NCI-H774 (cell line): ENCODE results near the gene GNPTG.

Experiments used
- DNase-seq: peaks from one replicate; lab custom pipeline; 2025; lab: John Stamatoyannopoulos, UW

Gene GNPTG

DNA sequence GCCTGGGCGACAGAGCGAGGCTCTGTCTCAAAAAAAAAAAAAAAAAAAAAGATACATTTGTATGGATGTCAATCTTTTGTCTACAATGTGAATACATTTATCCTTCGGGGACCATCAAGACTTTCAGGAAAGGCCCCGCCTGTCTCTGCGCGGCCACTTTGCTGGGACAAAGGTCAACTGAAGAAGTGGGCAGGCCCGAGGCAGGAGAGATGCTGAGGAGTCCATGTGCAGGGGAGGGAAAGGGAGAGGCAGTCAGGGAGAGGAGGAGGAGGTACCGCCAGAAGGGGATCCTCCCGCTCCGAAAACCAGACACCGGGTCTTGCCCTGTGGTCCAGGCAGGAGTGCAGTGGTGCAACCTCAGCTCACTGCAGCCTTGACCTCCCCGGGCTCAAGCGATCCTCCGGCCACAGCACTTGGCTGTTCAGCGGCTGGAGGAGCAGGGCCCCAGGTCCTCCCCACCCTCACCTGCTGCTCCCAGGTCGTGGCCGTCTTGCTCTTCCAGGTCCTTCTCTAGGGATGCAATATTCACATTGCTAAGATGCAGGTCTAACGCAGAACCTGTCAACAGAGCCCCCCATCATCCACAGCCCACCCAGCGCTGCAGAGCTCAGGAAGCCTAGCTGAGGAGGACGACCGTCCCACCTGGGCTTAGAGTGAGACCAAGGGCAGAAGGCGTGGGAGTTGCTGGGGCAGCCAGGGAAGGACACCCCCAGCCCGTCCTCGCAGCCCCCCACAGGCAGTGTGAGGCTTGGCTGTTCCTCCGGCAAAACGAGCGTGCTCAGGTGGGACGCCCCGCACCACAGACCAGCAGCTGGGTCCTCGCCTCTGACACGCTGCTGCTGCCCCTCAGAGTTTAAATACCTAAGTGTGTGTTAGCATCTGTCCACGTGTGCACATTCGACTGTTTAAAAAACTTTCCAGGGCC lies 19.6 kb downstream of the GNPTG start:
- no peak for DNase-seq

DNA sequence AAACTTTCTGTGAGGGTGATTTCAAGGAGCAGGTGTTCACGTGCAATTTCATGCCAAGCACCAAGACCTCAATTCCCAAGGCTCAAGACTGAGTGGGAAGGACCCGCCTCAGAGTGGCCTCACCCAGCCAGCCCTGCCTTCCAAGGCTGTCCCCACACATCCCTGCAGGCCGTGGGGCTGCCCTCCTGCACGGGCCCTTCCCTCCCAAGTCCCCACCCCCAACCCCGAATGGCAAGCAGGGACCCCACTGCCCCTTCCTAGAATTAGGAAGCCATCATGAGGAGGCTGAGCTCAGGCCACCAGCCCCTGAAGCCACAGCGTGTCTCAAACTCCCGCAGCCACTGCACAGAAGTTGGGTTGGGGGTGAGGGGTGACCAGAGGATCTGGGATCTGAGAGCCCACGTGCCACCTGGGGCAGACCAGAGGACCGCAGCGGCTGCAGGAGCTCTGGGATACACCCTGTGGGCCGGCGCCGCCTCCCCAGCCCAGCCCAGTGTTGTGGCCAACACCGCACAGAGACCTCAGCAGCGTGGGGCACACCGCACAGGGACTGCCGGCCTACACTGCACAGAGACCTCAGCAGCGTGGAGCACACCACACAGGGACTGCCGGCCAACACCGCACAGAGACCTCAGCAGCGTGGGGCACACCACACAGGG lies 20.7 kb downstream of the GNPTG start:
- no peak for DNase-seq

DNA sequence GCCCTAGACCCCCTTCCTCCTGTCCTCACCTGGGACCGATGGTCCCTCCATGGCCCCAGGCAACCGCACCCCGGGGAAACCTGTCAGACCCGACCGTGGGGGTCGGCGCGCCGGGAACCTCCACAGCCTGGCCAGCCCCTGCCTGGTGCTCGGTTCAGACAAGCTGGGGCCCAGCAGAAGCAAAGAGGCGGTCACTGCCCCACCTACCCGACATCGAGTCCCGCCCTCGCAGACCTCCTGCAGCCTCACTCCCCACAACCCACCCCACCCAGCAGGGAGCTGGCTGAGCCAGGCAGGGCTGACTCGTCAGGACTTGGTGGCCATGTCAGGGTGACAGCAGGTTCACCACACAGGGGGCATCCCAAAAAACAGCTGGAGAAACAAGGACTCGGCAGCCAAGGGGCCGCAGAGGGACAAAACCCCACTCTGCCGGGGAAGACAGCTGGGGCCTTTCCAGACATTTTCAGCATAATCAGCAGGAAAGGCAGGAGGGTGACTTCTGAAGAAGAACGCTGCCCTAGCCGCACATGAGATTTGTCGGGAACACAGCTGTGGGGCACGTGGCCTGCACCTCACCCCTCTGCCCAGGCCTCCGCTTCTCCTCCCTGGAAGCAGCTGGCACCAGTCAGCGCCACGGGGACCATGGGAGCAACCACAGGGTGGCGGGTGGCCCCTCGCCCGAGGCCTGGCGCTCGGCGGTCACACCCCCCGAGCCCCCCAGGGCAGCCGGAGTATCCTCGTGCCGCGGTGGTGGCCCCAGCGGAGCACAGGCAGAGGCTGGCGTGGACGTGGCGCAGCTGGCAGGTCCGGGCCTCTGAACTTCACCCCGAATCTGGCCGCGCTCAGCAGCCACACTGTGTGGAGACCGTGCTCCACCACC lies 22.9 kb downstream of the GNPTG start:
- DNase-seq = no peak

DNA sequence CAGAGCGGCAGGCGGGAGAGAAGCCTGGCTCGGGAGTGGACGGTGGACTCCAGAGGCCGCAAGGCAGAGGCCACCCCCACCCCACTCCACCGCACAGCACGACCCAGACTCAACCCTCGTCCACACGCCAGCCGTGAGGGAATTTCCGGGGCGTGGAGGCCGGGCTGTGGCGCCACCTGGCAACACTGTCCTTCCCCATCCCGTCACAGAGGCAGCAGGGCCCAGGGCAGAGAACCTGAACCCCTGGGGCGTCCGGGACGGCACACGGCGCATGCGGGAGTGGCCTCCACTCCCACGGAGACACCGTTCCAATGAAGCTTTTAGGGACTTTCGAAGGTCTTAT lies 23.5 kb downstream of the GNPTG start:
- no peak for DNase-seq

DNA sequence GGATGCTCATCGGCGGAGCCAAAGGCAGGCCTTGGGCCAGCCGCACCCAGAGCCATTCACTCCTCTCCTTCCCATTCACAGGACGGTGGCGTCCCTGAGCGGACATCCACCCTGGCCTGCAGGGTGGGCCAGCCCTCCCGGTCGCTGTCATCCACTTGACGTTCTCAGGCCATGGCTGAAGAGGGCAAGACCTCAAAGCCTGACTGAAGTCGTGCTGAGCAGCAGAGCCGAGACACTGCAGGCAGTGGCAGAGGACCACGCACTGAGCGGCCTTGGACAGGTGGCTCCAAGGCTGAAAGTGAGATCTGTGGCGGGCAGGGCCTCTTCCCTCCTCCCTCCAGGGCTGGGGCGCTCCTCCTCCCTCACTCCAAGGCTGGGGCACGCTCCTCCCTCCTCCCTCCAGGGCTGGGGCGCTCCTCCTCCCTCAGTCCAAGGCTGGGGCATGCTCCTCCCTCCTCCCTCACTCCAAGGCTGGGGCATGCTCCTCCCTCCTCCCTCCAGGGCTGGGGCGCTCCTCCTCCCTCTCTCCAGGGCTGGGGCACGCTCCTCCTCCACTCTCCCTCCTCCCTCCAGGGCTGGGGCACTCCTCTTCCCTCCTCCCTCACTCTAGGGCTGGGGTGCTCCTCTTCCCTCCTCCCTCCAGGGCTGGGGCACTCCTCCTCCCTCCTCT lies 24.1 kb downstream of the GNPTG start:
- DNase-seq = no peak

DNA sequence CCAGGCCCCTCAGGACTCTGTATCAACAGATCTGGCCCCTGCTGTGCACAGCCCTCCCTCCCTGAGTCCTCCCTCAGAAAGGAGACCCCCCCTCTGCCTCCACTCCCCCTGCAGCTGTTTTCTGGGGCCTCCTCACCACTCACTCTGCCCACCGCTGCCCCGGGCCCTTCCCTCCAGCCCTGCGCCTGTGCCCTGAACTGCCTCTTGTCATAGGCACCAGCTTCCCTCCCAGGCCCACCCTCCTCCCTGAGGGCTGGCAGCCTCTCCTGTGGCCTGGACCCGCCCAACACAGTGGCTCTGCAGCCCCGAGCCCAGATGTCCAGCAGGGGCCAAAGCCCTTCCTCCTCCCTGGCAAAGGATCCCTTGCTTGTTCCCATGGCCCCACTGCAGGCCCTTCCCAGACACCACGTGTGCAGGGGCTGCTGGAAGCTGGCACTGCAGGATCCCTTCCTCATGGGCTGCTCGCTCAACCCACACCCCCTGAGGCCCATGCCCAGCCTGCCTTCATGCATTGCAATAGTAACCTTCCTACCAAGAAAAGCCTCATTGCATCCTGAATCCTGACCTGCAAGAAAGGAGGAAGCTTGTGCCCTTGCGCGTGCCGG lies 25.8 kb downstream of the GNPTG start:
- no peak for DNase-seq

DNA sequence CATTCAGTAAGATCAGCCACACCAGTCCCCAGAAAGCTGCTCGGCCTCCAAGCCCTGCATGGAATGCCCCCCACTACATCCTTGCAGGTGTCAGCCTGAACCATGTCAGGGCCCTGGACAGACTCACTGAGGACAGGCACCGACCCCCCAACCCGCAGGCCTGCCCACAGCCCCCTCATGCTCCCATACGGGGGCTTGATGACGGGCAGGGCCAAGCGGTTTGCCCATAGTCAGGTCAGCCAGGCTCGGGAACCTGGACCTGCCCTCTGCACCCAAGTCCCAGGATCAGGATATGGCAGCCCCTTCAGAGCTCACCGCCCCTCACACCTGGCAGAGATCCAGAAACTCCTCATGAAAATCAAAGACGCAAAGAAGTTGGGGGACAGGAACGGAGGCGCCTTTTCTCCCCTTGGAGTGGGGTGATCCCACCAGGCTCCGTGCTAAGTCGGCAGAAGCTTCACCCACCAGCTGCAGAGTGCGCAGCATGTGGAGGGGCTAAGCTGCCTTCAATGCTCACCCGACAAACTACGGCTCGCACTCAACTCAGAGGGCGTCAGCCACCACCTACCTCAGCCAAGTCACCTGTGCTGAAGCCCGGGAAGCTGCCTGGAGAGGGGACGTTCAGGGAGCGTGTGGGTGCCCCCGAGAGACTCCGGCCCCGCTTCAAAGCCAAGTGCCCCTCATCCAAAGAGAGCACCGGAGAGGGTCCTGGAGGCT lies 26.5 kb downstream of the GNPTG start:
- DNase-seq = no peak

DNA sequence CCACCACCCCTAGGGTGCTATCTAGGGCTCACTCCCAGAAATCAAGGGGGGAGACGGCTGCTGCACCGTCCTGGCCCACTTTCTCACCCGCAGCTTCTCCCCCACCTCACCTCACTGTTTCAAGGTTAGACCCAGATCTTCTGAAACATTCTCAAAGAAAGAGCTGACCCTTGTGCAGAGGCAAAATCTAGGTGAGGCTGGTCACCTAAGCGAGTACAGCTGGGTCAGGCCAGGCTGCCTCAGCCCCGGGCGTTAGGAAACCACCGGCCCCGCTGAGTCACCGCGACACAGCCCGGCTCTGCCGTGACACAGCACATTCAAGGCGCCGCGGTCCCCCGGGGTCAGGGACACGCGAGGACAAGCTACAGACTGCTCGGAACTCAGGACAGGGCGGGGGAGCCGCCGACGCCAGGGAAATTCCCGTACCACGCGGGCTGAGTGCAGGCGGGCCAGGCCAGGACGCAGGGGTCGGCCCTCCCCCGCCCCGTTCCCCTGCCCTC lies 27.1 kb downstream of the GNPTG start:
- DNase-seq = no peak

DNA sequence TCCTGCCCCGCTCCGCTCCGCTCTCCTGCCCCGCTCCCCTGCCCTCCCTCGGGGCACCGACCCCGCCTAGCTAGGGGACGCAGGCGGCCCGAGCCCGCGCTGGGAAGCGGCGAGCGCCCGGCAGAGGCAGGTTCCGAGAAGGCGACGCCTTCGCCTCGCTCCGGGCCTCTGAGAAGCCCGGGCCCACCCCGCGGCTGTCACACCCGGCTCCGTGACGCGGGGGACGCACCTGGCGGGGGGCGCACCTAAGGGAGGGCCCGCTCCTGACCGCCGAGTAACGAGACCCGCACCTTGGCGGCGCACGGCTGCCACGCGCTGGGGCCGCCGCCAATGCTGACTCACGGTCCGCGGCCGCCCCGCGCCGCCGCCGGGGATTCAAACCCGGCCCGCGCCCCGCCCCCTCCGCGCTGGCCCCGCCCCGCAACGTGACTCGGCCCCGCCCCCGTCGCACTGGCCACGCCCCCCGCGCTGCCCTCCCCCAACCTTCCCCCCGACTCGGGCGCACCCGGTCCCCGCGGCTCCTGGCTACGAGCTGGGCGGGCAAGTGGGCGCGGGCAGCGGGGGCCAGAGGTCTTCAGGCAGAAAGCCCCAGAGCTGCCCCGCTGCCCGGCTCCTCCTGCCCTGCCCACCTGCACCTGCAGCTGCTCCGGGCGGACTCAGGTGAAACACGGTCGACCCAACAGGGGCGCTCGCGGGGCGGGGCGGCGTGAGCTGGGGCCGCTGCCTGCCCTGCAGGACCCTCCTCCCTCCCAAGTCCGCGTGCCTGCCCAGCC lies 27.8 kb downstream of the GNPTG start:
- peak; percentile 13 for DNase-seq

DNA sequence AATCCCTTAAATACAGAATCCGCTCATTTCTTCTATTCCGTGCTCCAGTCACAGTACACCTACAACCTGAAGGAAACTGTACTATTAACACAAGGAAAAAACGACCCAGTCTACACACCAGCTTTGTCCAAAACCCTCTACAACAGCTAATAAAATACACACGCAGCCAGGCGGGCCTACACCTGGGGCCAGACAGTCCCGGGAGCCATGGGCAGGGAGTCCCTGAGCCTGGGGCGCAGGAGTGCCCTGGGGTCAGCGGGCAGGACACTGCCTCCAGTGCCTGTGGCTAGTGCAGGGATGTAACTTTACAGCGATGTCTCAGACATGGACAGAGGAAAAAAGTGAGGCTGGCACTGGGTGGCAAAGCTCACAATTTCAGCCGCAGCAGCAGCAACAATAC lies 28.5 kb downstream of the GNPTG start:
- no peak for DNase-seq

DNA sequence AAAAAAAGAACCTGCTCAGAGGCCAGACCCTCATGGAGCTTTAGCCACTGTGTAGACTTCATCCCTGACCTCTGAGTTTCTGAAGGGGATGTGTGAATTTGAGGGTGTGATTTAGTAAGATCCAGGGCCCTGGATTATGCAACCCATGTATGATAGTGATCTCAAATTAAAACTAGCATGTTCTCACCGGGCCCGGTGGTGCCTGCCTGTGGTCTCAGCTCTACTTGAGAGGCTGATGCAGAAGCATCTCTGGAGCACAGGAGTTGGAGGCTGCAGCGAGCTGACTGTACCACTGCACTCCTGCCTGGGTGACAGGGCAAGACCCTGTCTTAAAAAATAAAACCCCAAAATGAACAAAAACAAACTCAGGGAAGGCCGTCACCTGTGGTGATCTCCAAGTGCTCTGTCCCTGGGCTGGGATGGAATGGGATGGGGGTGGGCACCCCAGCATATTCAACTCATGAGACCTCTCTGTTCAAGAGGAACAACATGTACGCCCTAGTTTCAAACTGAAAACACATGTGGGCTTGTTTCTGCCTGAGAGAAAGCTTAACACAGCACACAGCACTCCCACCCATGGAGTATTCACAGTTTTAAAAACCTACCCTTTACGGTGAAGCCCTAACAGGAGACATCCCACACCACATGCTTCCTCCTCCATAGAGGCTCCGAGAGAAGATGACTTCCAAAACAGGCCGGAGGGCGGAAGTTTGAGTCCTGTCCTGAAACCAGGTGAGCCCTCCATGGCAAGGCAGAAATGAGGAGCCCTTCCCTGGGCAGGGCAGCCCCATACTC lies 30.1 kb downstream of the GNPTG start:
- DNase-seq = no peak

DNA sequence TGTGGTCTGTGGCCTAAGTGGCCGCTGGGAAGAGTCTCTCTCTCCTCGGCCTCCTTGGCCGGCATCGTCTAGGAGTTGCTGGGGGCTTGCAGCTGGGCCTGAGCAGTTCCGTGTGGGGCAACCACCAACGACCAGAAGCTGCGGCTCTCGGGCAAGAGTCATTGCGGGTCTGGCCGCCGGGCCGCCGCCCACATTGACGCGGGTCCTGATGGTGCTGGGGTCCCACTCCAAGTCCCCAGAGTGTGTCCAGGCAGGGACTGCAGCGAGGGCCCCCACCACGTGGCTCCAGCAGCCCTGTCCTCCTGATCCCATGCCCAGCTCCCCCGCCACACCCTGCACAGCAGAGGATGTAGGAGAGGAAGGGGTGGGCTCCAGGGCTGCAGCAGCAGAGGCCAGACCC lies 31.8 kb downstream of the GNPTG start:
- DNase-seq = no peak

DNA sequence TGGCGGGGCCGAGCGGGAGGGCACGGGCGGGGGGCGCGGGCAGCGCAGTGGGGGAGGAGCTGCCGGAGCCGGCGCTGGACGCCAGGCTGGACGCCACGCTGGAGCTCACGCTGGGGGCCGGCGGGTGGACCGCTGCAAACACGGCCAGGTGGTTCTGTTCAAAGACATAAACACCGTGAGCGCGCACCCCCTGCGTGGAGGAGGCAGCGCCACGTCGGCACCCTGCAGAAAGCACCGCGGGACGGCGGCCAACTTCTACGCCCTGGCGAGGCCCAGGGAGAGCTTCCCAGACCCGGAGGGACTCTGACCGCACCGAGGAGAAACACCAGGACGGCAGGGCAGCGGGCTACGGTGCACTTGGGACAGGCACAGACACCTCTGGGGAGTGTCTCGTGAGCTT lies 33.5 kb downstream of the GNPTG start:
- no peak for DNase-seq

DNA sequence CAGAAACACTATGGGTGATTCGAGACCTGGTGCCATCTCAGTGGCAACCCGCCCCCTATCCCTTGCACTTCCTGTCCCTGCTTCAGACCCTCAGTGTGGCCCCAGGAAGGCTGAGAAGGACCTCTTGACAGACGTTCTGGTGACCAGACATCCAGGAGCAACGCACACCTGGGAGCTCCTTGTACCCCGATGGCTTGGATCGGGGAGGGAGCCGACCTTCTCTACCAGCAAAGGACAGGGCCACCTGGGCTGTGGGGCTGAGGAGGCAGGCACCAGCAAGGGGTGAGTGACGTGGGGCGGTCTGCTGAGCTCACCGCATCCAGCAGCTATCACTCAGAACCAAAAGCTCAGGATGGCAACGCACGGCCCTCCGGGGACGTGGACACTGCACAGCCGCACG lies 35.6 kb downstream of the GNPTG start:
- DNase-seq = no peak

DNA sequence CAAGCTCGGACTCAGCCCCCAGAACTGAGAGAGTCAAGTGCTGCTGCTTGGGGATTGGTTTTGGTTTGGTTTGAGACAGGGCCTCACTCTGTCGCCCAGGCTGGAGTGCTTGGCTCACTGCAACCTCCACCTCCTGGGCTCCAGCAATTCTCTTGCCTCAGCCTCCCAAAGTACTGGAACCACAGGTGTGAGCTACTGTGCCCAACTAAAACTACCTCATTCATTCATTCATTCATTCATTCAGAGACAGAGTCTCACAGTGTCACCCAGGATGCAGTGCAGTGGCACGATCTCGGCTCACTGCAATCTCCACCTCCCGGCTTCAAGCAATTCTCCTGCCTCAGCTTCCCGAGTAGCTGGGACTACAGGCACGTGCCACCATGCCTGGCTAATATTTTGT lies 38.0 kb downstream of the GNPTG start:
- no peak for DNase-seq

DNA sequence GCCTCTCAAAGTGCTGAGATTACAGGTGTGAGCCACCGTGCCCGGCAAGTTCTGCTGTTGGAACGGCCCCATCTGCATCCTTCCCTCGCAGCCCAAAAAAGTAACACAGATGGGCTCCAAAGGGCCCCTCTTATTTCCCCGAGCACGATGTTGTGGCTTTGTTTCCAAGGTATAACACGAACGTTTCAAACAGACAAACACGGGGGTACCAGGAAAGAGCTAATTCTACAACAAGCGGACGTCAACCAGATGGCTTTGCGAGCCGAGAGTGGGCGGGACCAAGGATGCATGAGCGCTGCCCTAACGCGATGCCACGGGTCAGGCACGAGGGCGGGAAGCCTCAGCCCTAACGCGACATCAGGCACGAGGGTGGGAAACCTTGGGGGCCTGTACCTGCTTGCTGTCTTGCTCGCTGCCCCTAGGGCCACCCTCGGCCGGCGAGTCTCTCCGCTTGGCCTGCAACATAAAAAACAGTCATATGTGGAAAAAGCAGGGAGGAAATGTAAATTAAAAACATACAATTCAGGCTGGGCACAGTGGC lies 38.6 kb downstream of the GNPTG start:
- no peak for DNase-seq

DNA sequence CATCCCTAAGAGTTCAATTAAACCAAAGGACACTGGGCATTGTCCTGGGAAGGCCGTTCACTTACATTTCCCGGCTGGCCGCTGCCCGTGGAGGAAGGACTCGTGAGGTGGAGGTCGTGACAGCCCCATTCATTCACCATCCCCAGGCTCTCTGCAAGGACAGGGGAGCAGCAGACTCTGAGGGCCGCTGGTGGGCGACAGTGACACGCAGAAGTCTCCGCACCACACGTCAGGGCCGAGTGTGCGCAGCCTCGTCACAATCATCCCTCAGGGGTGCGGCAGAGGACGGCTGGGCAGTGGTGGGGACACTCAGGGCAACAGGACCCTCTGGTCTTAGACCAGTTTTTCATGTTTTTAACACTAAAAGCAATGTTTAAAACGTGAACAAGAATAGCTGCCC lies 41.1 kb downstream of the GNPTG start:
- DNase-seq = no peak

DNA sequence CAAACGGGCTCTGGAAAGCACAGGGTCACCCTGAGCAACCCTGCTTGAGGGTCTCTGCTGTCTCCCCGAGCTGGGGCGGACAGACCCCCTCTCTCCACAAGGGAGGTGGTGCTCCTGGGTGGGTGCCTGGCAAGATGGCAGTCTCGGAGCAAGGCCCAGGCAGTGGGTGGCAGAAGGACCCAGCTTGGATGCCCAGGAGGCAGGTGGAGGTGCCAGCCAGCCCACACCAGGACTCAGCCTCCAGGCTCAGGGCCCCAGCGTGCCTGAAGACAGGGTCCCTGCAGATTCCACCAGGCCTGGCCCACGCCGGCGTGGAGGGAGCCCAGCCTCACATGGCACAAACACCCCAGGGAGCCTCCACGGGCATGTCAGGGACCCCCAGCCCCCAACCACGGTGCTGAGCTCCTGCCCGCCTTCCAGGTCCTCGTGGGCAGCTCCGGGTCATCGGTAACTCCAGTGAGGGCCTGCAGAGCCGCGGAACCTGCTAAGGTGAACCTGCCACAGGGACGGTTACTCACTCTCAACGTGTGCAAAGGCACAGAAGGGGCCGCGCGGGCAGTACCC lies 42.0 kb downstream of the GNPTG start:
- no peak for DNase-seq
